H54 (cell line): ENCODE measurements around the gene NTRK3.

Experiments
- DNase-seq: peaks from one replicate; pipeline ENCODE4 v3.0.0; 2011; ENCODE audit warnings: low spot score, mixed read lengths; ENCODE audit not compliant: insufficient read length
- FAIRE-seq: peaks from 3 replicates; lab custom pipeline; 2011; peaks lifted over from hg19 to GRCh38; lab: Jason Lieb, UNC
- POLR2A ChIP-seq: IDR thresholded peaks from 2 replicates; pipeline ENCODE4 v1.6.1; 2011; ENCODE audit warnings: low read depth, mild to moderate bottlenecking, low read length

NTRK3 gene

GRCh38 chr15:88015228-88015860, 241.2 kb downstream of the NTRK3 start:
- TF ChIP-seq POLR2A: no peak
- DNase-seq (no peak), FAIRE-seq (no peak)

- no peak for TF ChIP-seq POLR2A
- DNase-seq: no peak
These were observed 241.9 kb downstream of the NTRK3 start for GRCh38 chr15:88014454-88015160.

GRCh38 chr15:88013111-88013510, 243.4 kb downstream of the NTRK3 start:
- no peak for FAIRE-seq
- no peak for TF ChIP-seq POLR2A
- no peak for DNase-seq

More at GRCh38 chr15:88014454-88015160, 241.9 kb downstream of the NTRK3 start:
- FAIRE-seq: no peak

GRCh38 chr15:88012688-88013087, 243.9 kb downstream of the NTRK3 start:
- TF ChIP-seq POLR2A: no peak
- DNase-seq: no peak
- FAIRE-seq: no peak

GRCh38 chr15:88012233-88012632, 244.3 kb downstream of the NTRK3 start:
- TF ChIP-seq POLR2A: no peak
- no peak for DNase-seq
- FAIRE-seq: no peak

DNA sequence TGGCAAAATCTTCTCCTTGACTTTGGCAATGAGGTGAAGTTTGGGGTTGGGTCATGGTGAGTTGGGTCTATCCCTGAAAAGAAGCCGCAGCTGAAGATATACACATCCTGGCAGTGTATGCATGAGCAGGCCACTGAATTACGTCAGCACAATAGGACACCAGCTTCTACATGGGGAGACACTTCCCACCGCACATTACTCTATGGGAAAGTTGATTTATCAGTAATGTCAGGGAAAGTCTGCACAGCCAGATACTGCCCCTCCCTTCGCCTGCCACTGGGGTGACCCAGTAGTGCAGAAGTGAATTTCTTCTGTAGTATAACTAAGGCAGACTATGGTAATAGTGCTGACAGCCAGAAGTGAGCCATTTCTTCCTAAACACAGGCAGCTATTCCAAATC, 245.0 kb downstream of the NTRK3 start:
- FAIRE-seq: no peak

DNA sequence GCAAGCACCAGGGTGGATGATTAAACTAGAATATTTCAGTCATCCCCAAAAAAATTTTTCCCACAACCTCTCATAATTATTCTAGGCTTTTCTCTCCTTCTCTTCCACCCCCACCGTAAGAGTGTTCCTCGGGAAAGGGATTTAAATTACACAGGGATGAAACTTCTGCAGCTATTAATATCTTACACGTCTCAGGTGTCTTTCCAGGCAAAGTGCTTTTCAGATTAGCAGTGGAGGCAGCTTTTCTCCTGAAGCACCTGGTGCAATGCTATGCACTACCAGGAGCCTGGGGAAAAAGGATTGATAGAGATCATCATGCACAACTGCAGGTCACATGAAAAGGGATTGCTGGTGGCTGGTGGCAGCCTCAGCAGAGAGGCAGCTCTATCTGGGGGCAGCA, 250.4 kb downstream of the NTRK3 start:
- DNase-seq (no peak), FAIRE-seq (no peak)
- no peak for TF ChIP-seq POLR2A

More for the DNA sequence above, 245.0 kb downstream of the NTRK3 start:
- no peak for TF ChIP-seq POLR2A
- no peak for DNase-seq

- FAIRE-seq (no peak), DNase-seq (no peak)
- no peak for TF ChIP-seq POLR2A
These were observed 252.1 kb downstream of the NTRK3 start for GRCh38 chr15:88004399-88004798.

GRCh38 chr15:88003541-88004327, 252.8 kb downstream of the NTRK3 start:
- DNase-seq (no peak), FAIRE-seq (no peak)
- TF ChIP-seq POLR2A: no peak

- FAIRE-seq (no peak), DNase-seq (no peak)
- TF ChIP-seq POLR2A: no peak
These were observed 253.8 kb downstream of the NTRK3 start for GRCh38 chr15:88002706-88003105.

DNA sequence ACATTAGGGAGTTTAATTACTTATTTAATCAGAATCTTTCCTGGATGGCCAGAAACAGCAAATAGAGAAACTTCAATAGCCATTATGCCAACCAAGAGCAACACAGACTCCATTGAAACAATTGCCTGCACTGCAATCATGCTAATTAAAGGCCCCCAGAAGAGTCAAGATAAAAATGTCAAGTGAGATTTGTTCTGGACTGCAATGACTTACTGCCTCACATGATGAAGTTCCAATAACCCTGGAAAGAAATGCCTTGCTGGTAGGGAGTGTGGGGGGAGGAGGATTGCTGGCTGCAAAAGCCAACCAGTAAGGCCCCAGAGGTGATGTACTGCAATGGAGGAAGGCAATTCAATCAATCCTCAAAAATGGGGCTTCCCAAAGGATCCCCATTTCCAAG, 257.9 kb downstream of the NTRK3 start:
- FAIRE-seq: no peak
- no peak for DNase-seq
- no peak for TF ChIP-seq POLR2A

DNA sequence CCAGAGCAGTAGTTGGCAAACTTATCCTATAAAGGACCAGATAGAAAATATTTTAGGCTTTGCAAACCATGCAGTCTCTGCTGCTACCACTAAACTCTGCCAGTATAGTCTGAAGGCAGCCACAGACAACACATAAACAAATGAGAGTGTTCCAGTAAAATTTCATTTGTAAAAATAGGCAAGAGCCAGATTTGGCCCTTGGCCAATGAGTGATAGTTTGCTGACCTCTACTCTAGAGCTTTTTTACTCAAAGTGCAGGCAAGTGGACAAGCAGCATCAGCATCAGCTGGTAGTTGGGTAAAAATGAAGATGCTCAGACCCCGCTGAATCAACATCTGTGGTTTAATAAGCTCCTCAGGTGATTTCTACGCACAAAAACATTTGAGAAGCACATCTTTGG, 269.8 kb downstream of the NTRK3 start:
- TF ChIP-seq POLR2A: no peak
- DNase-seq: no peak
- FAIRE-seq: no peak

GRCh38 chr15:87985451-87985850, 271.1 kb downstream of the NTRK3 start:
- TF ChIP-seq POLR2A: no peak
- FAIRE-seq (no peak), DNase-seq (no peak)

DNA sequence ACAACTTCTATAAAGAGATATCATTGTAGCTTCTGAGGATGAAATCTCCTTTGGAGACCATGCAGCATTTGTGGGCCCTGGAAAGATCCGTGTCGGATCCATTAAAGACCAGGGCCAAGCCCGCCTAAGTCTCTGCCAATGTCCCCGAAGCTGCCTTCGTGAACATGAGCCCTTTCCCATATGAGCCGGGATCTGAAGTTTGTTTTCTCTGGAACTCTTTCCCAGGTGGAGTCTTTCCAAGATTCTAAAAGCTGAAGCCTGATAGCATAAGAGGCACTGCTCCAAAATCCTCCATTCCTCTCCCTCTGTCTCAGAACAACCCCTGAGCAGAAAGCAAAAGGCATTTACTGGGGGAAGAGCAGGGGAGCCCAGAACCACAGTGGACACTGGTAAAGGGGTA, 274.6 kb downstream of the NTRK3 start:
- no peak for TF ChIP-seq POLR2A

More for the DNA sequence above, 274.6 kb downstream of the NTRK3 start:
- DNase-seq (no peak), FAIRE-seq (no peak)
